ENCODE results near the gene SH3GL2.

Gene SH3GL2

GRCh38 chr9:17611342-17611741 is 32.5 kb downstream of the SH3GL2 start:
- no peak for DNase-seq (ENCODE audit: low spot score)

DNA sequence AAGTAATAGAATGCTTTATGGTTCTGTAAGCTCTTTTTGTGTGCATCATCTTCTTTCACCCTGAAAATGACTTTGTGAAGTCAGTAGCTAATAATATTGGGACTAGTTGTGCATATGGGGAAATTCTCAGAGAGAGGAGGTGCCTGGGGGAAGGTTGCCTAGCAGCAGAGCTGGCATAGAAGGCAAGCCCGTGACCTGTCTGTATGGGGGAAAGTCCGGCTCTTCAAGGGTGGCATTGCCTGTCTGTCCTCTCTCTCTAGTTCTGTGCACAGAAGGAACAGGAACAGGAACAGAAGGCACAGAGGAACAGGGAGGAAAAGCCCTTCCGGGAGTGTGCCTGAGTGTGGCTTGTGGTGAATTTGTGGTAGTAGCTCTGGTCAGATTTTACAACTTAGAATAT is 33.1 kb downstream of the SH3GL2 start:
- DNase-seq (ENCODE audit: low spot score), result no peak

GRCh38 chr9:17613758-17614157 is 34.9 kb downstream of the SH3GL2 start:
- DNase-seq (ENCODE audit: low spot score), result peak; percentile 74

- peak; percentile 13 for DNase-seq (ENCODE audit: low spot score)
Measured at GRCh38 chr9:17614250-17614649, 35.4 kb downstream of the SH3GL2 start.

- DNase-seq (ENCODE audit: low spot score), result no peak
Measured at GRCh38 chr9:17614903-17615302, 36.0 kb downstream of the SH3GL2 start.

- no peak for DNase-seq (ENCODE audit: low spot score)
Measured at GRCh38 chr9:17622141-17622540, 43.3 kb downstream of the SH3GL2 start.

DNA sequence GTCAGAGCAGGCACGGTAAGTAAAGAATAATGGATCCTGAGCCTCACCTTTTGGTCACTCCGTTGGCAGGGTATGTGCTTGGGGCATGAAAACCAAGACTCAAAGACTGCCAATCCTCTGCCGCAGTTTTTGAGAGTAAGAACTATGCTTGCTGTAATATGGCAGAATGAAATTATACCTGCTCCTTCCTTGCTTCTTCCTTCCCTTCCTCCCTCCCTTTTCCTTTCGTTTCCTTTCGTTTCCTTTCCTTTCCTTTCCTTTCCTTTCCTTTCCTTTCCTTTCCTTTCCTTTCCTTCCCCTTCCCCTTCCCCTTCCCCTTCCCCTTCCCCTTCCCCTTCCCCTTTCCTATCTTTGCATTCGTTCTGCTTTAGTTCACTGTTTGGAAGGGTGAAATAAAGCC is 43.9 kb downstream of the SH3GL2 start:
- no peak for DNase-seq (ENCODE audit: low spot score)

DNA sequence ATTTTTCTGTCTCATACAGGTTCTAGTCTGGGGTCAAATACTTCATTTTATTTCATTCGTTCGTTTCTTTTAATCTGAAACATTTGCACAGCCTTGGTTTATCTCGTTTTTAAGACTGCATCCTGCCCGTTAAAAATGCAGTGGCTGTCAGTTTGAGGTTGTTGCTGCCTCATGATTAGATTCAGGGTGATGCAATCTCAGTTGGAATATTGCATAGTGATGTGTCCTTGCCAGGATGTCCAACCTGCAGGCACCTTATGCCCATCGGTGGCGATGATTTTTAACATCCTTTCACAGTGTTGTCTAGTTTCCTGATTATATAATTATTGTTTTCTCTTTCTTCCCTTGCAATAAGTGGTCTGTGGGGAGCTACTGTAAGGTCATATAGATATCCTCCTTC is 45.1 kb downstream of the SH3GL2 start:
- DNase-seq (ENCODE audit: low spot score), result no peak

GRCh38 chr9:17624571-17624970 is 45.7 kb downstream of the SH3GL2 start:
- no peak for DNase-seq (ENCODE audit: low spot score)

GRCh38 chr9:17625644-17626388 is 47.0 kb downstream of the SH3GL2 start:
- no peak for DNase-seq (ENCODE audit: low spot score)

- no peak for DNase-seq (ENCODE audit: low spot score)
Measured at GRCh38 chr9:17627641-17628040, 48.8 kb downstream of the SH3GL2 start.

- no peak for DNase-seq (ENCODE audit: low spot score)
Measured at GRCh38 chr9:17628624-17629023, 49.8 kb downstream of the SH3GL2 start.

DNA sequence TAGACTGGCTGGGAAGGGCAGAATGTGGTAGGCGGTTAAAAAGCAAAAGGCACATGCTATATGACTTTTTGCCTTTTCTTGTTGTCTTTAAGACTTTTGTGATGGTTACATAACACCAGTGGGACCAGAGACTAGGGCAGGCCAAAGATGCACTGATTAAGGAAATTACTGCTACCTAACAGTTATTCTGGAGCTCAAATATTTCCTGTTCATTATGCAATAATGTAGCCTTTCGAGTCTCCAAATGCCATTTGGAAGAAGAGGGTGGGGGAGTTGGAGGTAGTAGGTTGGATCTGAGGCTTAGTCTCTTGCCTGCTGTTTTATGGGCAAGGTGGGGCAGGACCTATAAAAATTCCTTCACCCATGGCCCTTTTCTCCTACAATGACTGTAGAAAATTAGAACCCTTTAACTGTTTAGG is 51.7 kb downstream of the SH3GL2 start:
- no peak for DNase-seq (ENCODE audit: low spot score)

GRCh38 chr9:17631396-17631795 is 52.5 kb downstream of the SH3GL2 start:
- DNase-seq (ENCODE audit: low spot score), result no peak

DNA sequence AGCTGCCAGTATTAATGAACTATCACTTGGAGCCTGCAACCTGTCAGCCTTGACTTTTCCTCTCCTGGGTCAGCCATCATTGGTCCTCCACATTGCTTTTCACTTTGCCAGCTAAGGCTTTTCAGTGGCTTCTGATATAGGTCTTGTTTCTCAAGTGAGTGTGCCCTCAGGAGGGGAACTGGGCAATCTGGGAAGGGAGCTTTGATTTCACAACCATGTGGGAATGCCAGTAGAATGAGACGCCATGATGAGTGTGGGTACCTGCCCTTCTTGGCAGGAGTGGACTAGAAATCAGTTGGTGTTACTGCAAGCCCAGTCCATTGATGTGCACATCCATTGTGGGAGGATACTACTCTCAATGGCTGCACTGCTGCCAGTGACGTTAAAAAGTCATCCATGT is 54.1 kb downstream of the SH3GL2 start:
- no peak for DNase-seq (ENCODE audit: low spot score)

DNA sequence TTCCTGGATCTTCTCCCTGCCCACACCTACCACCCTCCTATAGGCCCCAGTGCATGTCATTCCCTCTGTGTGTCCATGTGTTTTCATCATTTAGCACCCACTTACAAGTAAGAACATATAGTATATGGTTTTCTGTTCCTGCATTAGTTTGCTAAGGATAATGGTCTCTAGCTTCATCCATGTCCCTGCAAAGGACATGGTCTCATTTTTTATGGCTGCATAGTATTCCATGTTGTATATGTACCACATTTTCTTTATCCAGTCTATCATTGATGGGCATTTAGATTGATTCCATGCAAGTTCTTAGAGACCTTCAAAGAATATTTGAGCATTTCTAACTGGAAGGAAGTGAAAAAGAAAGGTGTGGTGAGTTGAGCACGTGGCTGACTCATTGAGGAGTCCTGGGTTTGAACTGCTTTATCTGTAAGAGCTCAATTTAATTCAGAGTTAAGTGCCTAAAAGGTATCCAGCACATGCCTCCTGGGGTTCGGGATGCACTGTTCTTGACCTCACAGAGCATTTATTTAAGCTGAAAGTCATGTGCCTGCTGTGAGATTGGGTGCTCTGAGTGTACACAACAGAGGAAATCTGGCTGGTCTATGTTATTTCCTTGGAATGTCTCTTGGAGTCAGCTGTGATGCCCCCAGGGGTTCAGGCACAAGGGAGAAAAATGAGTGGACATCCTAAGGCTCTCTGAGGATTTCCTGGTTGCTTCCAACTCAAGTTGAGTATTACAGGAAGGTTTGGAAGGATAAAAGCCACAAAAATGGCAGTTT is 56.4 kb downstream of the SH3GL2 start:
- DNase-seq (ENCODE audit: low spot score), result no peak

- DNase-seq (ENCODE audit: low spot score), result no peak
Measured at GRCh38 chr9:17636349-17636748, 57.5 kb downstream of the SH3GL2 start.

GRCh38 chr9:17636821-17637220 is 58.0 kb downstream of the SH3GL2 start:
- no peak for DNase-seq (ENCODE audit: low spot score)

DNA sequence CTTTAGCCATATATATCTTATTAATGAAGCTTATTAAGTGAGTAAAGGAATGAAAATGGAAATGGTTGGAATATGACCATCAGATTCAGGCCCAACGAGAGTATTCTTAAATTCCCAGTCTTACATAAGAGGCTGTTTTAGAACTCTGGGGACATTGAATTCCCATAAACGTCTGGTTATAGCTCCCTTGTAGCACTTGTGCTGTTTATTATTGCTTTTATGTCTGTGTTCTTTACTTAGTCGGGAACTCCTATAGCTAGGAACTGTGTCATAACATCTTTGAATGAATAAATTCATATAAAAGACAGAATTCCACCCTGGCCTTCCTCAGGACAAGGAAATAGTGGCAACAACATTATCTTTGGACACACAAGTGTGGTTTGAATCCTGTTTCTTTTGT is 58.4 kb downstream of the SH3GL2 start:
- no peak for DNase-seq (ENCODE audit: low spot score)

DNA sequence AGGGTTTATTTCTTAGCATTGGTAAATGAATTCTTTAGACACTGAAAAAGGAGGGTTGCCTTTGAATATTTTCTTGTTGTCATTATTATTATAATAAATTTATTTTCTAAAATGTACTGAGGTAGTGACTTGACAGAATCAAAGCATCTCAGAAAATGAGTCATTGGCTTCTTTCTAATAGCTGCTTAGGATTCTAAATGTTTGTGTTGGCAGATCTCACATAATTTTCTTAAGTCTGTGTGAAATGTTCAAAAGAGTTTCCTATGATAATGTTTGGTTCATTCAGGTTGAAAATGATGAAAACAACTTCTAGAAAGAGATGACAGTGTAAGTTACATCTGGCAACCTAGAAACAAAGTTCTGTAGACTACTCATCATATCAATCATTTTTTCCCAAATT is 69.7 kb downstream of the SH3GL2 start:
- no peak for DNase-seq (ENCODE audit: low spot score)

DNA sequence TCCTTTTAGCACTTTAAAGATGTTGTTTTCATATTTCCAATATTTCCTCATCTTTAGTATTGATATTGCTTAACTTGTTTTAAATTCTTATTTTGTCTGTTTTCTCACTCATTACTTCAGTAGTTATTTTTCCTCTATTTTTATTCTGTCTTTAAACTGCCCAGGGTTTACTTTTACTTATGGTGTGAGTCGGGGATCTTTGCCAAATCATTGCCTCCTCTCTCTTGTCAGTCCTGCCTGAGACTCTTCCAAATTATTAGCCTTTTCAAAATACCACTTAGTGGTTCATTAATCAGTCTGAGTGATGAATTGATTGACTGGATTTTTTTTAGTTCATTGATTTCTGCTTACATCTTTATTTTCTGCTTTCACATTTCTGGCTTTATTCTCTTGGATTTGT is 72.9 kb downstream of the SH3GL2 start:
- DNase-seq (ENCODE audit: low spot score), result no peak

- no peak for DNase-seq (ENCODE audit: low spot score)
Measured at GRCh38 chr9:17653947-17654465, 75.1 kb downstream of the SH3GL2 start.

DNA sequence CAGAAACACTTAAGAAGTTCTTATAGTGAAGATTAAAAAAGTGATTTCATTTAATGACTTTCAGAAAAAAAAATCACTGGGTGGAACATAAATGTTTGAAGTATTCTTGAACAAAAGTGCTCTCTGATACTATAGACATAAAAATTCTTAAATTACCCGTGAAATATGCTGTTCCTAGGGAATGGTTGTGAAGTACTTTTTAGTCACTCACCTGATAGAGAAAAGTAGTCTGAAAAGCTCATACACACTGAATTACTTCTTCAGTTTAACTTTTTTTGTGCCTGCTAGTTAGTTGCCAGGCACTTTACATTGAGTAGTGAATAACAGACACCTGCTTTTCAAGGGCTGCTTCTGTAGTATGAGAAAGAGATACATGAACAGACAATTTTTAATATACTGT is 78.0 kb downstream of the SH3GL2 start:
- DNase-seq (ENCODE audit: low spot score), result no peak

Data from globus pallidus (tissue), 1 donor.